Bronchial epithelial cell (primary cell): ENCODE results near the gene OTULIN. TPM values are rescaled to one million over a fixed set of nuclear protein-coding genes. Genes with fewer than 3 reads are reported as not detected.

ENCODE experiments used
- DNase-seq: peaks from one replicate; pipeline ENCODE4 v3.0.0-alpha.2; 2010; ENCODE audit warnings: low read depth
- FAIRE-seq: peaks from 2 replicates; lab custom pipeline; 2011; peaks lifted over from hg19 to GRCh38; lab: Jason Lieb, UNC
- H3K27me3 ChIP-seq: 2 replicates; pipeline ENCODE4 v1.5.1; 2011; ENCODE audit warnings: low read length; ENCODE audit not compliant: control insufficient read depth, insufficient read depth
- H3K36me3 ChIP-seq: 2 replicates; pipeline ENCODE4 v1.5.1; 2011; ENCODE audit warnings: low read length; ENCODE audit not compliant: control insufficient read depth, insufficient read depth
- H3K4me3 ChIP-seq: 2 replicates; pipeline ENCODE4 v1.5.1; 2011; ENCODE audit warnings: mild to moderate bottlenecking, low read depth, low read length, control low read depth
- total RNA-seq: library from RNA; depleted of rRNA; stranded (reverse); fragments of >200 nt; gene quantifications from 2 replicates; pipeline ENCODE4 v1.2.1, GENCODE V29; 2014
- TF ChIP-seq, protein P1 (sequence below): IDR thresholded peaks from 2 replicates; pipeline ENCODE4 v1.5.1; 2011; ENCODE audit warnings: mild to moderate bottlenecking, moderate library complexity, low read length, control low read depth, inconsistent platforms; ENCODE audit not compliant: insufficient read depth, severe bottlenecking

Gene OTULIN
- total RNA-seq, 1 donor from 2014 or later, result 36.6 TPM

GRCh38 chr5:14716755-14717752 is 52.5 kb downstream of the OTULIN start:
- DNase-seq (no peak), FAIRE-seq (no peak)
- Histone ChIP-seq H3K4me3 (no peak overlapping the region), H3K36me3 (peaks cover 19% of the 10 kb centered on the region), H3K27me3 (no peaks in the 10 kb centered on the region)
- TF ChIP-seq, protein P1, sequence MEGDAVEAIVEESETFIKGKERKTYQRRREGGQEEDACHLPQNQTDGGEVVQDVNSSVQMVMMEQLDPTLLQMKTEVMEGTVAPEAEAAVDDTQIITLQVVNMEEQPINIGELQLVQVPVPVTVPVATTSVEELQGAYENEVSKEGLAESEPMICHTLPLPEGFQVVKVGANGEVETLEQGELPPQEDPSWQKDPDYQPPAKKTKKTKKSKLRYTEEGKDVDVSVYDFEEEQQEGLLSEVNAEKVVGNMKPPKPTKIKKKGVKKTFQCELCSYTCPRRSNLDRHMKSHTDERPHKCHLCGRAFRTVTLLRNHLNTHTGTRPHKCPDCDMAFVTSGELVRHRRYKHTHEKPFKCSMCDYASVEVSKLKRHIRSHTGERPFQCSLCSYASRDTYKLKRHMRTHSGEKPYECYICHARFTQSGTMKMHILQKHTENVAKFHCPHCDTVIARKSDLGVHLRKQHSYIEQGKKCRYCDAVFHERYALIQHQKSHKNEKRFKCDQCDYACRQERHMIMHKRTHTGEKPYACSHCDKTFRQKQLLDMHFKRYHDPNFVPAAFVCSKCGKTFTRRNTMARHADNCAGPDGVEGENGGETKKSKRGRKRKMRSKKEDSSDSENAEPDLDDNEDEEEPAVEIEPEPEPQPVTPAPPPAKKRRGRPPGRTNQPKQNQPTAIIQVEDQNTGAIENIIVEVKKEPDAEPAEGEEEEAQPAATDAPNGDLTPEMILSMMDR, result no peak

GRCh38 chr5:14718778-14719177 is 54.3 kb downstream of the OTULIN start:
- FAIRE-seq, result no peak
- TF ChIP-seq, protein P1, result no peak
- peaks cover 8% of the 10 kb centered on the region for H3K36me3 ChIP-seq
- no peak overlapping the region for H3K4me3 ChIP-seq
- DNase-seq, result no peak
- H3K27me3 ChIP-seq, result no peaks in the 10 kb centered on the region

GRCh38 chr5:14720236-14720923 is 55.9 kb downstream of the OTULIN start:
- FAIRE-seq, result no peak
- peak; percentile 48 for DNase-seq
- Histone ChIP-seq H3K27me3 (no peaks in the 10 kb centered on the region), H3K4me3 (no peak overlapping the region), H3K36me3 (peaks cover 2% of the 10 kb centered on the region)
- TF ChIP-seq, protein P1, result no peak

GRCh38 chr5:14721990-14722656 is 57.6 kb downstream of the OTULIN start:
- FAIRE-seq, result no peak

DNA sequence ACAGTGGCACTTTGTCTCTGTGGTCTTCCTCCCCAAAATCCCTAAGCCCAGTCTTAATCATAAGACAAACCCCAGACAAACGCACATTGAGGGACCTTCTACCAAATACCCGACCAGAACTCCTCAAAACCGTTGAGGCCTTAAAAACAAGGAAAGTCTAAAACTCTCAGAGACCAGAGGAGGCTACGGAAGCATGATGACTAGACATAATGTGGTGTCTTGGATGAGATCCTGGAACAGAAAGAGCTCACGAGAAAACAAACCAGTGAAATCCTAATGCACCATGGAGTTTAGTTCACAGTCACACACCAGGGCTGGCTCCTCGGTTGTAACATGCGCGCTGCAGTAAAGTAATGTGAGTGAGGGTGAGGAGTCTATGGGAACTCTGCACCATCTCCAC is 58.4 kb downstream of the OTULIN start:
- H3K27me3 ChIP-seq, result no peaks in the 10 kb centered on the region
- no peak overlapping the region for H3K4me3 ChIP-seq
- DNase-seq (no peak), FAIRE-seq (no peak)
- H3K36me3 ChIP-seq, result peaks cover 4% of the 10 kb centered on the region
- TF ChIP-seq, protein P1, result no peak

More at GRCh38 chr5:14721990-14722656, 57.6 kb downstream of the OTULIN start:
- TF ChIP-seq, protein P1, result no peak
- no peak for DNase-seq
- H3K36me3 ChIP-seq, result peaks cover 4% of the 10 kb centered on the region
- H3K4me3 ChIP-seq, result no peak overlapping the region
- H3K27me3 ChIP-seq, result no peaks in the 10 kb centered on the region
